Skeletal muscle tissue (tissue), 4 donors: ENCODE measurements around the gene PODN. TPM values are rescaled to one million over a fixed set of nuclear protein-coding genes. Genes with fewer than 3 reads are reported as not detected.

Experiments
- H3K27ac ChIP-seq: one replicate; pipeline ENCODE4 v1.7.0; 2013; ENCODE audit warnings: mild to moderate bottlenecking, low read depth, low read length, inconsistent platforms
- H3K27me3 ChIP-seq, 3 donors: one replicate each; pipeline ENCODE4 v1.7.0; 2013; ENCODE audit warnings: low read length in 3 of 3; ENCODE audit not compliant: control insufficient read depth in 3 of 3, insufficient read depth in 3 of 3
- H3K36me3 ChIP-seq, 3 donors: one replicate each; pipeline ENCODE4 v1.7.0; 2013; ENCODE audit warnings: low read length in 3 of 3; ENCODE audit not compliant: control insufficient read depth in 3 of 3, insufficient read depth in 3 of 3
- H3K4me1 ChIP-seq, 3 donors: one replicate each; pipeline ENCODE4 v1.7.0; 2013; ENCODE audit warnings: low read length in 3 of 3, mild to moderate bottlenecking in 3 of 3; ENCODE audit not compliant: control insufficient read depth in 3 of 3, insufficient read depth in 3 of 3
- H3K4me3 ChIP-seq, 3 donors: one replicate each; pipeline ENCODE4 v1.7.0; 2013; ENCODE audit warnings: low read length in 3 of 3
- H3K9ac ChIP-seq, 3 donors: one replicate each; pipeline ENCODE4 v1.7.0; 2013; ENCODE audit warnings: low read length in 3 of 3, mild to moderate bottlenecking in 3 of 3, moderate library complexity in 2 of 3, low read depth in 1 of 3
- H3K9me3 ChIP-seq, 3 donors: one replicate each; pipeline ENCODE4 v1.7.0; 2013; ENCODE audit warnings: low read length in 3 of 3; ENCODE audit not compliant: control insufficient read depth in 3 of 3
- total RNA-seq: library from RNA; depleted of rRNA; stranded (reverse); fragments of >200 nt; gene quantifications from one replicate; pipeline ENCODE4 v1.2.3, GENCODE V29; 2014
- donor health status: Osteomylitis.

PODN gene
- total RNA-seq, 1 donor from 2014 or later: 3.7 TPM

DNA sequence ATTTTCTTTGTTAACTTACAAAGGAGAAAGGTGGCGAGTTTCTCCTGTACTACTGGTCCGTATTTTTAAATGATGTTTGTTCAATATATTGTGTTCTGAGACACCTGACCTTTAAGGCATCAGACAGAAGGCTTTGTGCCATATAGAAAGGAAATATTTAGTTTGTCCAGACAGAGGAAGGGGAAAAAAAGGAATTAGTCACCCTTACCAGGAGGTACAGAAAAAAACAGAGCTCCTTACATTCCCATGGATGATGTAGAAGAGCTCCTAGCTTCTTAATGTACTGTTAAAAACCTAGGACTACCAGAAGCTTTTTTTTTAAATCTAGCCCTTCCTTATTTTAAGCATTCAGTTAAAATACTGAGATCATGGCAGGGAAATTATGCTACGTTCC, 12.4 kb upstream of the PODN start:
- H3K27ac ChIP-seq: no peak overlapping the region
- no peaks in the 10 kb centered on the region for H3K27me3 ChIP-seq
- no peak overlapping the region for H3K4me3 ChIP-seq
- peaks cover 2 to 36% (median 20%) of the 10 kb centered on the region in 3 donors for H3K36me3 ChIP-seq
- peaks cover 4 to 14% (median 6%) of the 10 kb centered on the region in 3 donors for H3K4me1 ChIP-seq
- no peaks in the 10 kb centered on the region for H3K9me3 ChIP-seq
- H3K9ac ChIP-seq: no peak overlapping the region

- Histone ChIP-seq H3K27ac (no peak overlapping the region), H3K4me1 (peaks cover 4 to 14% (median 6%) of the 10 kb centered on the region in 3 donors), H3K4me3 (no peak overlapping the region), H3K36me3 (peaks cover 2 to 36% (median 20%) of the 10 kb centered on the region in 3 donors), H3K9me3 (no peaks in the 10 kb centered on the region), H3K27me3 (no peaks in the 10 kb centered on the region), H3K9ac (no peak overlapping the region)
Measured at GRCh38 chr1:53050310-53050709, 11.7 kb upstream of the PODN start.

DNA sequence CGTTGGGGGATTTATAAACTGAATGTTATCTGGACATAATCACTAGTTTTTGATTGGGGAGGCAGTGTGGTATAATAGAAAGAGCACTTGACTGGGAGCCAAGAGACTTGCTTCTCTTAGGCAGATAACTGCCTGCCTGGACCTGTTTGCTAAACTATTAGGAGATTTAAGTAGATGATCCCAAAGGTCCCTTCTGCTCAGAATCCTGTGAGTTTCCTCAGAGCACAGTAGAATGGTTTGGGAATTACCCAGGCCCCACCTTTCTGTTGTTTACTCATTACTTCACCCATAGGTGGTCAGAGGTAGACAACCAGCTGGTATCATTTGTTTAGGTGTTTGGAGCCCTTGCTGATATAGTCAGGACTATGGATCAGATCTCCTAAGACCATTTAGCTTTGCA, 10.3 kb upstream of the PODN start:
- Histone ChIP-seq H3K4me1 (peaks cover 4 to 11% (median 6%) of the 10 kb centered on the region in 3 donors), H3K9me3 (no peaks in the 10 kb centered on the region), H3K27me3 (no peaks in the 10 kb centered on the region), H3K9ac (no peak overlapping the region), H3K4me3 (no peak overlapping the region), H3K27ac (no peak overlapping the region), H3K36me3 (peaks cover 2 to 36% (median 20%) of the 10 kb centered on the region in 3 donors)

DNA sequence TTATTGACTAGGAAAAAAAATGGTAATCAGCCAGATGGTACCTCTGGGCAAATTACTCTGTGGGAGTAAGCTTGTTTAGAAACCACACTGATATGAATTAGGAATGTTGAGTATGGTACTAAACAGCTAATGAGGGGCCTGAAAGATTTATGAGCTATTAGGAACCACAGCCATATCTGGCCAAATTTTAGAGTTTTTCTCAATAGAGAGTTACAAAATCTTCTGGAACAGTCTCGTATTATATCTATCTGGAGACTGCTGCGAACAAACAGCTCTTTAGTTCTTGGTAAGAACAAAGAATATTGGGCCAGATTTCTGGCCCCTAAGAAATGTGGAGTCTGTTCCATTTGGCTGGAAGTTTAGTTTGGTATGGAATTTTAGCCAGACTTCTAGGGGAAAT, 4.9 kb upstream of the PODN start:
- H3K36me3 ChIP-seq: peaks cover 0 to 18% (median 7%) of the 10 kb centered on the region in 3 donors
- peaks cover 3 to 11% (median 5%) of the 10 kb centered on the region in 3 donors for H3K4me1 ChIP-seq
- peaks cover 7 to 23% (median 17%) of the 10 kb centered on the region in 3 donors for H3K27me3 ChIP-seq
- H3K9me3 ChIP-seq: no peaks in the 10 kb centered on the region
- no peak overlapping the region for H3K27ac ChIP-seq
- no peak overlapping the region for H3K9ac ChIP-seq
- H3K4me3 ChIP-seq: no peak overlapping the region

- H3K4me1 ChIP-seq: peaks cover 3 to 14% (median 9%) of the 10 kb centered on the region in 3 donors
- no peaks in the 10 kb centered on the region for H3K9me3 ChIP-seq
- H3K36me3 ChIP-seq: no peaks in the 10 kb centered on the region
- peak overlapping the region in 1 of 3 donors; percentile 14 for H3K4me3 ChIP-seq
- peak overlapping the region; percentile 65 for H3K27ac ChIP-seq
- no peak overlapping the region for H3K9ac ChIP-seq
- H3K27me3 ChIP-seq: peaks cover 18 to 40% (median 38%) of the 10 kb centered on the region in 3 donors
Measured at GRCh38 chr1:53060579-53060978, 1.4 kb upstream of the PODN start.

DNA sequence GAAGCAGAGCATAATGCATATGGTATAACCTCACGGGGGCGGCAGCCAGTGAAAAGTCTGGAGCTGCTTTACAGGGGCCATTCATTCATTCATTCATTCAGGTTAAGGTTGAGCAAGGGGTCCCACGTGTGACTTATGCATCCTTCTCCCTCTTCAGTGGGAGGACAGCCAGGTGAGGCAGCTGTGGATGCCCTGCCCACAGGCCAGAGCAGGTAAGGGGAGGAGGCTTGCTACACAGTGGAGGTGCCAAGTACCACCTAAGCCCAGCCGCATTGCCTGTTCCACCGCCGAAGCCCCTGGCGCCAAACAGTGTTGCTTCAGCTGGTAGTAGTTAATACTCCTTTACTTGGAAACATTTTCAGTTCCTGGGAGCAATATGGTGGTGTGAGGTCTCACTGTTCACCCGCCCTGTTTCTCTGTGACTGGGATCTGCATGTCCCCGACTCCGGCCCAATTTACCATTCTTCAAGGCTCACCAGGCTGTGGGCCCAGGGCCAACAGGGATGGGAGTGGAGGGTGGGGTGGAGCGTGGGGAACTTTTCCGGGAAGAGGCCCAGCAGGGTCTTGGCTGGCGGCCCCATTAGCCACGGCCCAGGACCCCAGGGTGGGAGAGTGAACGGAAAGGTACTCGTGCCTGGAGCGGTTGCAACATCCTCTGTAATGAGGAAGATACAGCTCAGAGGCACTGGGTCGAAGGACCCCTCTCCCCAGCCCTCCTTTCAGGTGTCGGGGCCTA, 722 bp upstream of the PODN start:
- Histone ChIP-seq H3K4me3 (peak overlapping the region in 2 of 3 donors; percentile 41 to 48), H3K36me3 (no peaks in the 10 kb centered on the region), H3K27me3 (peaks cover 19 to 40% (median 39%) of the 10 kb centered on the region in 3 donors), H3K9me3 (no peaks in the 10 kb centered on the region), H3K4me1 (peaks cover 3 to 14% (median 9%) of the 10 kb centered on the region in 3 donors), H3K27ac (peak overlapping the region; percentile 65), H3K9ac (peak overlapping the region in 1 of 3 donors; percentile 54)

- no peaks in the 10 kb centered on the region for H3K9me3 ChIP-seq
- H3K27me3 ChIP-seq: peaks cover 19 to 40% (median 39%) of the 10 kb centered on the region in 3 donors
- peak overlapping the region; percentile 49 to 52 (median 49) for H3K4me3 ChIP-seq
- no peaks in the 10 kb centered on the region for H3K36me3 ChIP-seq
- no peak overlapping the region for H3K27ac ChIP-seq
- peaks cover 3 to 14% (median 10%) of the 10 kb centered on the region in 3 donors for H3K4me1 ChIP-seq
- H3K9ac ChIP-seq: peak overlapping the region in 2 of 3 donors; percentile 12 to 54
Measured at GRCh38 chr1:53062708-53063591, 937 bp downstream of the PODN start.

DNA sequence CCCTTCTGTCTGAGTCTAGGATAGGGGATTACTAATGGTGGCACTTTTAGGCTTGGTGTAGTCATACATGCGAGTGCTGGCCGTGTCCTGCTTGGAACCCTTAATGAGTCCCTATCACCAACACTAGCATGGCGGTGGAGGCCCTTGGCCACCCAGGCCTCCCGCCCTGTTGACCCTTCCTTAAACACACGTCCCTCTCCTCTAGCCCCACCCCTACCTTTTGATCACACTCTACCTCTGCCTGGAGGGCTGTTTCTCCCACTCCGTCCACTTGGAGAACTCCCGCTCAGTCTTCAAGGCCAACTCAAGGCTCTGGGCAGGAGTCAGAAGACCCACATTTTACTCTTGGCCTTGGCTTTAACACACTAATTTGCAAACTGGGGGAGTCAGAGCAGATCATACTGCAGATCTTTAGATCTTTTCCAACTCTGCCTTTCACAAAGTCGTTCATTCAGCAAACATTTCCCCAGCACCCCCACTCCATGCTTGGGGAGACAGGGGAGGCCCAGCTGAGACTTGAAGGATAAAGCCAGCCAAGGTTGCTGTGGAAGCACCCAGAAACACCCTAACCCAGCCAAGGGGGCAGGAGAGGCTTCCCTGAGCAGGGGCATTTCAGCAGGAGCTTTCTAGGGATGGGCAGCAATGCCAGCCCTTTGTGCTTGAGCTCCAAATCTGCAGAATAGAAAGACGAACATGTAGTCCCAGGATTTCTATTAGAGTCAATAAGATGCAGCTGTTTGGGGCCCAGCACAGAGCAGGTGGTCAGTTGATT, 1.9 kb downstream of the PODN start:
- peak overlapping the region in 2 of 3 donors; percentile 7 to 41 for H3K4me3 ChIP-seq
- no peaks in the 10 kb centered on the region for H3K9me3 ChIP-seq
- H3K27ac ChIP-seq: no peak overlapping the region
- peaks cover 19 to 39% (median 37%) of the 10 kb centered on the region in 3 donors for H3K27me3 ChIP-seq
- peaks cover 3 to 14% (median 10%) of the 10 kb centered on the region in 3 donors for H3K4me1 ChIP-seq
- H3K9ac ChIP-seq: no peak overlapping the region
- peaks cover 0 to 3% (median 0%) of the 10 kb centered on the region in 3 donors for H3K36me3 ChIP-seq

DNA sequence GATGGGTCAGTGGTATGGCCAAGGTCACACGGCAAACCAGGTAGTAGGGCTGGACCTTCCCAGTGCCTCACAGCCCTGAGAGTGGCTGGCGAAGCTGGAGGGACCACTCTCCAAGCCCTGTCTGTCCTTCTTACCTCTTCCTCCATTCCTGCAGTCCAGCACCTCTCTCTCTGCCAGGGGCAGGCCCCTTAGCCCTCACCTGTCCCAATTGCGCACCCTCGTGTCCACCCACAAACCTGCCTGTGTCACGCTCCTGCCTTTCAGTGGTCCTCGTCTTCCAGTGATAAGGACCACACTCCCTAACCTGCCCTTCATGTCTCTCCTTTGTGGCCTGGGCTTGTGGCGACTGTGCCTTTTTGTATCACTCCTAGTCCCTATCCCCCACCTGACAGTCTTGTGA, 3.4 kb downstream of the PODN start:
- peaks cover 0 to 3% (median 0%) of the 10 kb centered on the region in 3 donors for H3K36me3 ChIP-seq
- no peaks in the 10 kb centered on the region for H3K9me3 ChIP-seq
- peaks cover 19 to 36% (median 31%) of the 10 kb centered on the region in 3 donors for H3K27me3 ChIP-seq
- peaks cover 3 to 14% (median 10%) of the 10 kb centered on the region in 3 donors for H3K4me1 ChIP-seq
- H3K27ac ChIP-seq: no peak overlapping the region
- no peak overlapping the region for H3K9ac ChIP-seq
- H3K4me3 ChIP-seq: no peak overlapping the region
